ENCODE measurements around the gene PSAPL1. TPM values are rescaled to one million over a fixed set of nuclear protein-coding genes. Genes with fewer than 3 reads are reported as not detected.

PSAPL1 gene
- total and polyA plus RNA-seq, 2 donors (not counting 1 experiment from before 2014, with no cell fraction given) = not detected

GRCh38 chr4:7419961-7420660, 14.6 kb downstream of the PSAPL1 start:
- no peak overlapping the region for H3K27ac ChIP-seq (ENCODE audit: insufficient read depth, low read length)
- no peak overlapping the region for H3K9ac ChIP-seq (ENCODE audit: insufficient read depth, low read length)
- no peak for TF ChIP-seq CTCF (conservative IDR thresholded peaks at IDR 0.05 in 1 of 2, IDR thresholded peaks at IDR 0.05 in 1 of 2; ENCODE audit: low read depth in 1 of 2, low read length in 2 of 2)
- no peak for TF ChIP-seq EZH2 (IDR thresholded peaks at IDR 0.05; ENCODE audit: low read length, missing control alignments)

GRCh38 chr4:7418131-7418943, 16.4 kb downstream of the PSAPL1 start:
- no peaks in the 10 kb centered on the region for H3K4me1 ChIP-seq (ENCODE audit: control insufficient read depth, extremely low read depth, insufficient read depth, low read length)
- DNase-seq (ENCODE audit: low read depth in 2 of 2) = no peak
- no peak for TF ChIP-seq CTCF (conservative IDR thresholded peaks at IDR 0.05 in 1 of 2, IDR thresholded peaks at IDR 0.05 in 1 of 2; ENCODE audit: low read depth in 1 of 2, low read length in 2 of 2)
- TF ChIP-seq EZH2 (IDR thresholded peaks at IDR 0.05; ENCODE audit: low read length, missing control alignments) = no peak
- H2AFZ ChIP-seq (ENCODE audit: low read length) = no peak overlapping the region
- no peak overlapping the region for H3K4me2 ChIP-seq (ENCODE audit: extremely low read depth, insufficient read depth, low read length)
- H3K9me3 ChIP-seq (ENCODE audit: control insufficient read depth, insufficient read depth, low read depth, low read length) = no peaks in the 10 kb centered on the region
- H3K79me2 ChIP-seq (ENCODE audit: control insufficient read depth, insufficient read depth, low read length) = no peaks in the 10 kb centered on the region
- no peaks in the 10 kb centered on the region for H3K36me3 ChIP-seq (ENCODE audit: control insufficient read depth, insufficient read depth, low read length)
- no peaks in the 10 kb centered on the region for H3K27me3 ChIP-seq (ENCODE audit: control insufficient read depth, insufficient read depth, low read length)
- H3K27ac ChIP-seq (ENCODE audit: insufficient read depth, low read length) = no peak overlapping the region
- no peak overlapping the region for H3K9ac ChIP-seq (ENCODE audit: insufficient read depth, low read length)
- H3K4me3 ChIP-seq (replicated peaks in 1 of 4; ENCODE audit: control extremely low read depth in 1 of 4, insufficient read depth in 1 of 4, low read depth in 3 of 4, low read length in 4 of 4) = no peak overlapping the region
- no peaks in the 10 kb centered on the region for H4K20me1 ChIP-seq (ENCODE audit: control insufficient read depth, extremely low read depth, insufficient read depth, low read length)

More at GRCh38 chr4:7419961-7420660, 14.6 kb downstream of the PSAPL1 start:
- no peak overlapping the region for H2AFZ ChIP-seq (ENCODE audit: low read length)
- H3K4me2 ChIP-seq (ENCODE audit: extremely low read depth, insufficient read depth, low read length) = no peak overlapping the region
- no peaks in the 10 kb centered on the region for H3K79me2 ChIP-seq (ENCODE audit: control insufficient read depth, insufficient read depth, low read length)
- no peak for DNase-seq (ENCODE audit: low read depth in 2 of 2)
- no peaks in the 10 kb centered on the region for H3K4me1 ChIP-seq (ENCODE audit: control insufficient read depth, extremely low read depth, insufficient read depth, low read length)
- H3K4me3 ChIP-seq (replicated peaks in 1 of 4; ENCODE audit: control extremely low read depth in 1 of 4, insufficient read depth in 1 of 4, low read depth in 3 of 4, low read length in 4 of 4) = no peak overlapping the region
- H4K20me1 ChIP-seq (ENCODE audit: control insufficient read depth, extremely low read depth, insufficient read depth, low read length) = no peaks in the 10 kb centered on the region
- H3K9me3 ChIP-seq (ENCODE audit: control insufficient read depth, insufficient read depth, low read depth, low read length) = no peaks in the 10 kb centered on the region
- no peaks in the 10 kb centered on the region for H3K27me3 ChIP-seq (ENCODE audit: control insufficient read depth, insufficient read depth, low read length)
- H3K36me3 ChIP-seq (ENCODE audit: control insufficient read depth, insufficient read depth, low read length) = no peaks in the 10 kb centered on the region

- H3K4me1 ChIP-seq (ENCODE audit: control insufficient read depth, extremely low read depth, insufficient read depth, low read length) = no peaks in the 10 kb centered on the region
- no peaks in the 10 kb centered on the region for H3K27me3 ChIP-seq (ENCODE audit: control insufficient read depth, insufficient read depth, low read length)
- no peaks in the 10 kb centered on the region for H3K9me3 ChIP-seq (ENCODE audit: control insufficient read depth, insufficient read depth, low read depth, low read length)
- no peak for TF ChIP-seq EZH2 (IDR thresholded peaks at IDR 0.05; ENCODE audit: low read length, missing control alignments)
- TF ChIP-seq CTCF (conservative IDR thresholded peaks at IDR 0.05 in 1 of 2, IDR thresholded peaks at IDR 0.05 in 1 of 2; ENCODE audit: low read depth in 1 of 2, low read length in 2 of 2) = no peak
- H3K4me2 ChIP-seq (ENCODE audit: extremely low read depth, insufficient read depth, low read length) = no peak overlapping the region
- H4K20me1 ChIP-seq (ENCODE audit: control insufficient read depth, extremely low read depth, insufficient read depth, low read length) = no peaks in the 10 kb centered on the region
- H3K4me3 ChIP-seq (replicated peaks in 1 of 4; ENCODE audit: control extremely low read depth in 1 of 4, insufficient read depth in 1 of 4, low read depth in 3 of 4, low read length in 4 of 4) = no peak overlapping the region
- no peak overlapping the region for H3K27ac ChIP-seq (ENCODE audit: insufficient read depth, low read length)
- no peak for DNase-seq (ENCODE audit: low read depth in 2 of 2)
- no peak overlapping the region for H2AFZ ChIP-seq (ENCODE audit: low read length)
- no peak overlapping the region for H3K9ac ChIP-seq (ENCODE audit: insufficient read depth, low read length)
- no peaks in the 10 kb centered on the region for H3K79me2 ChIP-seq (ENCODE audit: control insufficient read depth, insufficient read depth, low read length)
- H3K36me3 ChIP-seq (ENCODE audit: control insufficient read depth, insufficient read depth, low read length) = no peaks in the 10 kb centered on the region
Measured at GRCh38 chr4:7417639-7418038, 17.1 kb downstream of the PSAPL1 start.
